DOHH2 (cell line): Measurements from ENCODE around the gene PCK2.

Experiments
- CTCF ChIP-seq: fragments of 200-600 bp; sonication (generic); IDR thresholded peaks from one replicate; pipeline ENCODE4 v1.5.1; 2014; ENCODE audit warnings: antibody characterized with exemption, mild to moderate bottlenecking, low read depth, low read length; ENCODE audit not compliant: poor library complexity, severe bottlenecking
- EZH2phosphoT487 ChIP-seq: fragments of 200-600 bp; sonication (generic); IDR thresholded peaks from 2 replicates; pipeline ENCODE4 v1.6.1; 2017; ENCODE audit warnings: borderline replicate concordance, mild to moderate bottlenecking, antibody characterized with exemption, low read length, moderate library complexity, mixed read lengths

GRCh38 chr14:24141097-24141880 lies 47.2 kb downstream of the PCK2 start, which contains the start of gene EMC9:
- TF ChIP-seq CTCF (no peak), EZH2phosphoT487 (no peak)
